Thyroid gland (tissue), 4 donors: ENCODE data around the gene ATM.

Source experiments
- POLR2A ChIP-seq, 2 donors: fragments of 450-650 bp; IDR thresholded peaks; one replicate each; pipeline ENCODE4 v1.6.1; 2017; ENCODE audit warnings: antibody characterized with exemption in 2 of 2, mild to moderate bottlenecking in 2 of 2, moderate library complexity in 1 of 2
- TF ChIP-seq, protein P1 (sequence below), 6 experiments: fragments of 200-600 bp in 3 of 6; fragments of 450-650 bp in 3 of 6; sonication (generic) in 3 of 6; IDR thresholded peaks; one replicate each; pipeline ENCODE4 v1.5.1; 2016 to 2019; ENCODE audit warnings: antibody characterized with exemption in 6 of 6, mild to moderate bottlenecking in 2 of 6, inconsistent platforms in 1 of 6, moderate library complexity in 1 of 6

GRCh38 chr11:108193725-108194124, 29.1 kb upstream of the ATM start:
- TF ChIP-seq, protein P1, sequence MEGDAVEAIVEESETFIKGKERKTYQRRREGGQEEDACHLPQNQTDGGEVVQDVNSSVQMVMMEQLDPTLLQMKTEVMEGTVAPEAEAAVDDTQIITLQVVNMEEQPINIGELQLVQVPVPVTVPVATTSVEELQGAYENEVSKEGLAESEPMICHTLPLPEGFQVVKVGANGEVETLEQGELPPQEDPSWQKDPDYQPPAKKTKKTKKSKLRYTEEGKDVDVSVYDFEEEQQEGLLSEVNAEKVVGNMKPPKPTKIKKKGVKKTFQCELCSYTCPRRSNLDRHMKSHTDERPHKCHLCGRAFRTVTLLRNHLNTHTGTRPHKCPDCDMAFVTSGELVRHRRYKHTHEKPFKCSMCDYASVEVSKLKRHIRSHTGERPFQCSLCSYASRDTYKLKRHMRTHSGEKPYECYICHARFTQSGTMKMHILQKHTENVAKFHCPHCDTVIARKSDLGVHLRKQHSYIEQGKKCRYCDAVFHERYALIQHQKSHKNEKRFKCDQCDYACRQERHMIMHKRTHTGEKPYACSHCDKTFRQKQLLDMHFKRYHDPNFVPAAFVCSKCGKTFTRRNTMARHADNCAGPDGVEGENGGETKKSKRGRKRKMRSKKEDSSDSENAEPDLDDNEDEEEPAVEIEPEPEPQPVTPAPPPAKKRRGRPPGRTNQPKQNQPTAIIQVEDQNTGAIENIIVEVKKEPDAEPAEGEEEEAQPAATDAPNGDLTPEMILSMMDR (IDR thresholded peaks at IDR 0.05), result no peak
- TF ChIP-seq POLR2A (IDR thresholded peaks at IDR 0.05), result no peak
